HG03520 (cell line): ENCODE data around the gene ZNF383.
"Not testable (repeated sequence)": the region's sequence is repeated elsewhere in the genome, so short reads cannot be mapped to it uniquely, and the experiment has no call there.

Experiments
- ATAC-seq: cut with Tn5 transposase; IDR thresholded peaks from one replicate; pipeline ENCODE4 v1.9.1; 2021; ENCODE audit warnings: mild to moderate bottlenecking, moderate library complexity; ENCODE audit not compliant: unreplicated experiment

The ZNF383 gene

DNA sequence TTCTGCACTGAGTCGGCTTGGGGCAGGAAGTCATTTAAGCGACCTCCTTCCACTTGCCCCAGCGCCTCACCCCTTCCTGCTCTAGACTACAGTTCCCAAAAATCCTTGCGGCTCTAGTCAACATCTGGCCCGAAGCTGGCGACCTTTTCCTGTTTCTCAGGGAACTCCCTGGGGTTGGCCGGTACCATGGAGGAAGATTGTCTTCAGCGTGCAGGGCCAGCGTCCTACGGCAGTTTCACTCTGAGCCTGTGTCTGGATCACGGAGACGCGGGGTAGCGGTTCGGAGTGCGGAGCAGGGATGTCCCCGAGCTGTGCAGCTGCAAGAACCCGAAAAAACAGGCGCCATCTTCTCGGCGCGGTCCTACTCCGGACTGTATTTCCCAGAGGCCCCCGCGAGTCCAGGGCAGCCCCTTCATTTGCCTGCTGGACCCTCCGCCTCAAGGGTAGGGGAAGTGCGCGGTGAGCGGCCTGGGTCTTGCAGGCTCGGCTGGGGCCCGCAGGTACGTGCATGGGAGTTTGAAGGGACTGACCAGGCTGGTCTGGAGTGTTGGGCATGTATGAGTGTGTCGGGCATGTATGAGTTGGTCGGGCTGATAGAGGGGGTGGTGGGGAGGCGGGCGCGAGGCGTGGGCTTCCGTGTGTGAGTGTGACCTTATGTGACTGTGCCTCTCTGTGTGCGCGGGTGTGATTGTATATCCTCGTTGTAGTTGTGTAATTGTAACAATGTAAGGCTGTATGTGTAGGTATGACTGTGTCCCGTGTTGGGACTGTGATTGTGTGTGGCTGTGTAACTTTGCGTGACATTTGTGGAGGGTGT, at the start of gene ZNF383:
ZNF383 (plus strand) TSS at position 440 of the 817 bp plus-strand sequence. CDS start 12,240 bp downstream, outside the sequence.
- ATAC-seq, result peak; percentile 74

DNA sequence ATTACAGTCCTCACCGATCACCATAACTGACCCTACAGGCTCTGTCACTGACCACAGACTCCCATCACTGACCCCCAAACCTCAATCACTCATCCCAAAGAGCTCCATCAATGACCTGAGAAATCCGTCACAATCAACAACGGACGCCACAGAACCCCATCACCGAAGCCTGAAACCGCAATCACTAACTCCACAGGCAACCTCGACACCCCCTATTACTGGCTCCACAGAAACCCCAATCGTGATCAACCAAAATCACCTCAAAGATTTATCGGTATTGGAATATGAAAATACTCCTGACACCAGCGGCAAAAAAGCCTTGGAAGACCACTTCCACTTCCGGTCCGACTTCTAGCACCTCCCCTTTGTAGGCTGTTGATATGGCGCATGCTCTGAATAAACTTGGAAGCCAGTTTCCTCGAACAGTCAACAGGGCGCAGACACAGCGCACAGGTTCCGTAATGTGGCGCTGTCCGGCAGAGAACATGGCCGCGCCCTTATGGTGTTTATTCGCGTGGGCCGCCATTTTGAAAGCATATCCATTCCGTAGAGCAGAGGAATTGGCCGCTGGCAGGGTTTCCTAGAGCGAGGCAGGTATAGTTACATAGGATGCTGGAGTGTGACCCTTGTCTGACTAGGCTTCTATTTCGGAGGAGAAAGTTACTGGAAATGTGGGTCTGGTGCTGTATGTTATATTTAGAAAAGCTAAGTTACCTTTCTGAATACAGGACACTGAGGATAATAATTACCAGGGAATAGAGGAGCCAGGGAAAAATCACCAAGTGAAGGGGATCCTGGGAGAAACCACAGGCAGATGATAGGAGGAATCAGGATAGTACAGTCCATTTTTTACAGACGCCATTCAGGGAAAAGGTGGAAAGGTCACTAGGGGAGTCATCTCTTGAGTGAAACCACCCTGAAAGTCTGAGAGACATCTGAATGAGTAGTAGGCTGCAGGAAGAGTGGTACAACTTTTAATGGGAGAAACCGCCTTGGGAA, 45.3 kb upstream of the ZNF383 start, which contains the start of gene ZNF585A:
ZNF585A (minus strand) TSS at position 328 of the 999 bp plus-strand sequence. CDS start 2,785 bp downstream, outside the sequence.
- peak; percentile 99 for ATAC-seq

DNA sequence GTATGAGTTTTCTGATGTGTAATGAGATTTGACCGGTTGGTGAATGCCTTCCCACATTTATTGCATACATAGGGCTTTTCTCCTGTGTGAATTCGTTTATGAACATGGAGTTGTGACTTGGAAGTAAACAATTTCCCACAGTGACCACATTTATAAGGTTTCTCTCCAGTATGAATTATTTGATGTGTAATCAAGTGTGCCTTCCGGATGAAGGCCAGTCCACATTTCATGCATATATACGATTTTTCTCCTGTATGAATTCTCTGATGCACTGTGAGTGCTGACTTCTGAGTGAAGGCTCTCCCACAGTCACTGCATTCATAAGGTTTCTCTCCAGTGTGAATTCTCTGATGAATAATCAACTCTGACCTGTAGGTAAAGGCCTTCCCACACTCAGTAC, 31.9 kb upstream of the ZNF383 start:
- not testable (repeated sequence) for ATAC-seq

DNA sequence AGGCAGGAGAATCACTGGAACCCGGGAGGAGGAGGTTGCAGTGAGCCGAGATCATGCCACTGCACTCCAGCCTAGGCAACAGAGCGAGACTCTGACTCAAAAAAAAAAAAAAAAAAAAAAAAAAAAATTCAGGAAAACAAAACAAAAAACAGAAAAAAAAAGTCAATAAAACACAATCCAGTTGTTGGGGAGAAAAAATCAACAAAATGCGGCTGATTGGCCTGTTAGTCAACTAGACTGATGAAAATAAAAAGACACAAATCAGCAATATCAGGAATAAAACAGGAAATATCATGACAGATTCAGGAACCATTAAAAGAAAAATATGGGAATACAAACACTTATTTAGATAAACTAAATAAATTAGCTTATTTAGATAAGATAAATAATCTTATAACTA, 22.8 kb upstream of the ZNF383 start:
- not testable (repeated sequence) for ATAC-seq

DNA sequence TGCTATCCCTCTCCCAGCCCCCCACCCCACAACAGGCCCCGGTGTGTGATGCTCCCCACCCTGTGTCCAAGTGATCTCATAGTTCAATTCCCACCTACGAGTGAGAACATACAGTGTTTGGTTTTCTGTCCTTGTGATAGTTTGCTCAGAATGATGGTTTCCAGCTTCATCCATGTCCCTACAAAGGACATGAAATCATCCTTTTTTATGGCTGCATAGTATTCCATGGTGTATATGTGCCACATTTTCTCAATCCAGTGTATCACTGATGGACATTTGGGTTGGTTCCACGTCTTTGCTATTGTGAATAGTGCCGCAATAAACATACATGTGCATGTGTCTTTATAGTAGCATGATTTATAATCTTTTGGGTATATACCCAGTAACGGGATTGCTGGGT, 20.9 kb upstream of the ZNF383 start:
- ATAC-seq, result not testable (repeated sequence)

DNA sequence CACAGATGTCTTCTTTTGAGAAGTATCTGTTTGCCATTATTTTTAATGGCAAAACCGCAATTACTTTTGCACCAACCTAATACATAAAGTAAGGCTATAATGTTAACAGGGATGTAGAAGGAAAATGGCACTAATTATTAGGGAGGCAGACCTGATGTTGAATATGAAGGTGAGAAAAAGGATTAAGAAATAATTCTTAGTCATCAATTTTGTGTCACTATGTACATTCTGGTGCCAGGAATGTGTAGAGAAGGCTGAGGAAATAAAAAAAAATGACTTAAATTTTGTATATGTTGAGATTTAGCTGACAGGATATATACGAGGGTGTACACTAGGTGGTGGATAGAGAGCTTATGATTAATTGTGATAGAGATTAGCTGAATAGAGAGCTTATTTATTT, 20.2 kb upstream of the ZNF383 start:
- ATAC-seq, result no peak

DNA sequence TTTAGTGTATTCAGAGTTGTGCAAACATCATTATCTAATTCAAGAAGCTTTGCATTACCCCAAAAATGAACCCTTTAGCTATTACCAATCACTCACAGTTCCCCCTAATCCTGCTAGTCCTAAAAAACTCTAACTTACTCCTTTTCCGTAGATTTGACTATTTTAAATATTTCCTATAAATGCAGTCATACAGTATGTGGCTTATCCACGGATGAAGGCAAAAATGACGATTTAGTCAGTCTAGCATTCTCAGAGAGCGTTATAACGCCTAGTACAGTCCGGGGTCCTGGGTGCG, 587 bp upstream of the ZNF383 start:
- peak; percentile 4 for ATAC-seq

DNA sequence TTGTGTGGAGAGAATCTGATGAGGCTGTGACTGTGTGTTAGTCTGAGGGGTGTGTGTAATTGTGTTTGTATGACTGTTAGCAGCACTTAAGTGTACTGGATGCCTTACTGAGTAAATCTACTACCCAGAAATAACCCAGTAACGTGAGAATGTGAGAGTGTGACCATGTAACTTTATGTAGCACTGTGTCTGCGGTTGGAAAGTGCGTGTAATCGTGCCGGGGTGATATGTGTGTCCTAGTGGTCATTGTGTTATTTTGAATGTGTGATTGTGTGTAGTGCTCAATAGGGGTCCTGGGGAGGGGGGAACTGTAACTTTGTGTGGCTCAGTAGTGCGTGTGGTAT, 550 bp downstream of the ZNF383 start:
- ATAC-seq, result no peak

DNA sequence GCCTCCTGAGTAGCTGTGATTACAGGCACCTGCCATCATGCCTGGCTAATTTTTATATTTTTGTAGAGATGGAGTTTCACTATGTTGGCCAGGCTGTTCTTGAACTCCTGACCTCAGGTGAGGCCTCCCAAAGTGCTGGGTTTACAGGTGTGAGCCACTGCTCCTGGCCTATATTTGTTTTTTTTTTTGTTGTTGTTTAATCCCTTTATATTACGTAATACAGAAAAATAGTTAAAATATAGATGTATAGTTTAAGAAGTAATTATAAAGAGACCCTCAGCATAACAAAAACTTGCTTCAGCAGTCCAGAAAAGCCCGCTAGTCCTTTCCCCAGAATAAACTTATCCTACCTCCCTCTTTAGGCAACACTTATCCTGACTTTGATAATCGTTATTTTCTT, 2.4 kb downstream of the ZNF383 start:
- ATAC-seq, result no peak

DNA sequence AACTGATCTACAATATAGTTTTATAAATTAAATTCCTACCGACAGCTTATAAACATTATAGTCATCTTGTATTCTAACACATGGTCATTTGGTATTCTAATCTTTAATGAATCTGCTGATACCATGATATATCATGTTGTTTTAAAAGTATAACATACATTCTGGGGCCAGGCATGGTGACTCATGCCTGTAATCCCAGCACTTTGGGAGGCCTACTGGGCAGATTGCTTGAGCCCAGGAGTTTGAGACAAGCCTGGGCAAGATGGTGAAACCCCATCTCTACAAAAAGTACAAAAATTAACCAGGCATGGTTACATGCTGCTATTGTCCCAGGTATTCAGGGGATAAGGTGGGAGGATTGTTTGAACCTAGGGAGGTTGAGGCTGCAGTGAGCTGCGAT, 3.1 kb downstream of the ZNF383 start:
- ATAC-seq, result no peak

DNA sequence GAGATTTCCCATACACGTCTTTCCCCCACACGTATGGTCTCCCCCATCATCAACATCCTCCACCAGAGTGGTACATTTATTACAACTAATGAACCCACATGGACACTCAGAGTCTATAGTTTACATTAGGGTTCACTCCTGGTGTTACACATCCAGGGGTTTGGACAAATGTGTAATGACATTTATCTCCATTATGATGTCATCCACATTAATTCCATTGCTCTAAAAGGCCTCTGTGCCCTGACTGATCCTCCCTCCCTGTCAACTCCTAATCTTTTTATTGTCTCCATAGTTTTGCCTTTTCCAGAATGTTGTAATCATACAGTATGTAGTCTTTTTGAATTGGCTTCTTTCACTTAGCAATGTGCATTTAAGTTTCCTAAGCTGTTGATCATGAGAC, 8.2 kb downstream of the ZNF383 start:
- ATAC-seq, result no peak

DNA sequence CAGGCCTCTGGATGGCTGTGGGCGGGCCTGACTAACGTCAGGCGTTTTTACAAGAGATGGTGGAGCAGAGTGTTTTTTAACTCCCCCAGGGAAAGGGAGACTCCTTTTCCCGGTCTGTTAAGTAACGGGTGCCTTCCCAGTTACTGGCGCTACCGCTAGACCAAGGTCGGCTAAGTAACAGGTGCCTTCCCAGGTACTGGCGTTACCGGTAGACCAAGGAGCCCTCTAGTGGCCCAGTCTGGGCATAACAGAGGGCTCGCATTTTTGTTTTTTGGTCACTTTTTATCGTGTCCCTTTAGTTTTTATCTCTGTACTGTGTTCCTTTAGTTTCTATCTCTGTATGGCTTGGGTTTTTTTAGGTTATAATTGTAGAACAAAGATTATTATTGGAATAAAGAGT, 10.0 kb downstream of the ZNF383 start:
- no peak for ATAC-seq

DNA sequence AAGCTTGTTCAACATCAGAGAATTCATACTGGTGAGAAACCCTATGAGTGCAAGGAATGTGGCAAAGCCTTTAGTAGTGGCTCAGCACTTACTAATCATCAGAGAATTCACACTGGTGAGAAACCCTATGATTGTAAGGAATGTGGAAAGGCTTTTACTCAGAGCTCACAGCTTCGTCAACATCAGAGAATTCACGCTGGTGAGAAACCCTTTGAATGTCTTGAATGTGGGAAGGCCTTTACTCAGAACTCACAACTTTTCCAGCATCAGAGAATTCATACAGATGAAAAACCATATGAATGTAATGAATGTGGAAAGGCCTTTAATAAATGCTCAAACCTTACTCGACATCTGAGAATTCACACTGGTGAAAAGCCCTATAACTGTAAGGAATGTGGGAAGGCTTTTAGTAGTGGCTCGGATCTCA, 25.2 kb downstream of the ZNF383 start:
- no peak for ATAC-seq

DNA sequence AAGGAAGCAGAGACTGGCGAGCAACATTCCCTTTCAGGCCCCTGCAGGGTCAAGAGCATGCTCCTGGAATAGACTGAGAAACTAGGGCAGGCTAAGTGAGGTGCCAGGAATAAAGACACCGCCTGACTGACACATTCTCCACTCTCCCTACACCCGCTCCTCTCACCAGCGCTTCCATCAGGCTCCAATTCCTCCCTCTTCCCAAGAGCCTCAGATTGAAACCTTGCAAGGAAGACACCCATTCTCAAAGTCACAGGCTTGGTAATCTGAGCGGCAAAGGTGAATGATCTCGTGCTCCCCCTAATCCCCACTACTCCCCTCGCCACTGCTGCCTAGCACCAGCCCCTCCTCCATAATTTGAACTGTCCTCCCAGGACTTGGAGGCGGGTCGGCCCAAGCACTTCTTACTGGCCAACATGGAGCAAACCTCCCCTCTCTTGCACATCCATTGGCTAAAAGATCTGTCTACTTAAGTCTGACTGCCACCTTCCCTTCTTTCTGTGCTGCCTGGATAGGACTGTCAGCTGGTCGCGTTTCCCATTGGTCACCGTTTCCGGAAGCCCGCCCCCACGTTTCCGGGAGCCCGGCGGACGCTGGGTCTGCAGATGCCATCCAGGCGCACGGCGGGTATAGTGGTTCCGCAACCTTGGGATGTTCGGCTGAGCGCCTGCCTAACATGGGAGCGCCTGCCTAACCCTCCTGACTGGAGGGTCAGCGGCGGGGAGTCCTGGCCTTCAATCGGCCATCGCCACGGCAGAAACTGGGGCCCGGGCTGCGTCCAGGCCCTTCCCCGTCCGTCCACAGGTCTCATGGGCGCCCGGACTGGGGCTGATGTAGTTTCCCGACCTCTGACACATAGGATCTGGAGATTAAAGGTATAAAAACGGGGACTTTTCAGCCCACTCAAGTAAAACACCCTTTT, 33.6 kb downstream of the ZNF383 start:
- no peak for ATAC-seq

DNA sequence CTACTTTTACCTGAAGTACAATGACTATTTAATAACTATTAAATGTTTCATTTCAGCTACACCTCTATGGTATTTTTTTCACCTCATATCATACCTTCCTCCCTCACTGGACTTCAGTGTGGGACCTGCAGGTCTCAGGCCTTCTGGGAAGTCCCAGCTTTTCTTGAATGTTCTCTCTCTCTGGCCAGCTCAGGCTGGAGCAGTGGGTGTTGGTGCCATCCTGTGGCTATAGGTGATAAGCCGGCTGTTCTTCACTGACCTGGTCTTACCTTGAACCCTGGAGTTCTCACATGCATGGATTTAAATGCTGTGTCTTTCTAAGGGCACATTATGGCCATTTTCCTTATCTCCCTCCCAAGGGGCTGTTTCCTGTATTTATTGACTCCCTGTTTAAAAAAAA, 45.0 kb downstream of the ZNF383 start:
- not testable (repeated sequence) for ATAC-seq

DNA sequence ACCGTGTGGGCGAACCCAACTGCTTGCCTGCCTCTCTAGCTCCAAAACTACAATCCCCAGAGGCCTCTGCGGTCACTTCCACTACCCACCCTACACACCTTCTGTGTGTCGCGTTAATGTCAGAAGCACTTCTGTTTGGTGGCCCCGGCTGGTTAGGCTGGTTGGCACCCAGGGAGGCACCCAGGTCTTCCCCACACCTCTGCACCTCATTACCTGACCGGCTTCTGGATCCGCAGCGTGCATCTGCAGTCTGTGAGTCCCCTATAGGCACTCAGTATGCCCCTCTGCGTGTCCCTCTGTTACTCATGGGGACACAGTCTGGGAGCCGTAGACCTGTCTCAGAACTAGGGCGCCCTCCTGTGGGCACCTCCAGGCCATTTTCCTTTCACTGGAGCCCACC, 49.0 kb downstream of the ZNF383 start:
- not testable (repeated sequence) for ATAC-seq

DNA sequence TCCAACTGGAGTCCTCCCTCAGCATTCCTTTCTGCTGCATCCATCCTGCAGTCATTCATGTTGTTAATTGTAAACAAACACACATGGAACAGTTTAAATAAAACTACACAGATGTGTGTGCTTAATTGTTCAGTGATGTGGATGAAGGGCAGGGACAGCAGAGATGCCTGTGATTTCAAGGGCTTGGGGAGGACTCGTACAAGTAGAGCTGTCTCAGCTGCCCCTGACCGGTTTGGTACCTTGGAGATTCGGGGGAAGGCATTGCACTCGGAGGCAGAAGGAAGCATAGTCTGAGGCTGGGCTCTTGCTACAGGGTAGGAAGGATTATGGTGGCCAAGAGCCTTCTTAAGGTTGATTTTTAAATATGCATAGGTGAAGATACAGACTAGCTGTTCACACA, 49.7 kb downstream of the ZNF383 start:
- not testable (repeated sequence) for ATAC-seq

DNA sequence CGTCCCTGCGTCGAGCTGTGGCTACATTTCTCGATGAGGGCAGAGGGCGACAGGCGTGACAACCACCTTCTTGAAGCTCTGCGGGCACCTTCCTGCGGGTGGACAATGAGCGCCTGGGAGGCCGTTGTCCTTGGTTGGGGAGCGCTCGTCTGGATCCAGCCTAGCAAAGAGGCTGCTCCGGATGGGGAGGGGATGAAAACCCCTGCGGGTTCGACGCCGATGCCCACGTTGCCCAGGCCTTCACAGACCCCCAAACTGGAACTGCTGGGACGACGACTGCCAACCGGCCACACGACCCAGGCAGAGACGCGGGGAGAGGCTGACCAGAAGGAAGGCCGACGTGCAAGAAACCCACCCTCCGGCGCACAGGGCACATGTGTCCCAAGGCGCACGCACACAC, 62.6 kb downstream of the ZNF383 start:
- not testable (repeated sequence) for ATAC-seq

DNA sequence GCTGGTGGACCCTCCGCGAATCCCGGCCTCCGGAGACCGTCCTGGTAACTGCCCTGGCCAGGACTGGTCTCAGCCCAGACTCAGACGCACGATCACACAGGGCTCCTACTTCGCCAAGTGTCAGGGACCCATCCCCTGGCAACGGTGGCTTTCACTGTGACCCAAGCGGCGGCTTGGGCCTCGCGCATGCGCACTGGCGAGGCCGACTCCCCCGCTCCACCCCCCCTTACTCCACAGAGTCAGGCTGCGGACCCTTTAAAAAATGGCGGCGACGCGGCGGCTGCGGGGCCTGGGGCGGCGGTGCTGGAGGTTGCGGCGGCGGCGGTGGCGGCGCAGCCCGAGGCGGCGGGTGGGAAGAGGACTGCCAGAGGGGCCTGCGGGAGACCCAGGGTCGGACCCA, 66.0 kb downstream of the ZNF383 start:
- ATAC-seq, result not testable (repeated sequence)

DNA sequence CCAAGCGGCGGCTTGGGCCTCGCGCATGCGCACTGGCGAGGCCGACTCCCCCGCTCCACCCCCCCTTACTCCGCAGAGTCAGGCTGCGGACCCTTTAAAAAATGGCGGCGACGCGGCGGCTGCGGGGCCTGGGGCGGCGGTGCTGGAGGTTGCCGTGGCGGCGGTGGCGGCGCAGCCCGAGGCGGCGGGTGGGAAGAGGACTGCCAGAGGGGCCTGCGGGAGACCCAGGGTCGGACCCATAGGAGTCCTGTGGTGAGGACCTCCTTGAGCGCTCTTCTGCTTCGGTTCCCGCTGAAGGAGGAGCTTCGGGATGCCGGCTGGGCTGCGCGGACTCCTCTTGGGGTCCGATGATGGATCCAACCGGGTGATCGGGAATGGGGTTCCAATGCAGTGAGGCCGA, 71.2 kb downstream of the ZNF383 start:
- ATAC-seq, result not testable (repeated sequence)
